HuH-7.5 (cell line): Measurements from ENCODE around the gene CLCN6.

Experiments used
- DNase-seq: peaks from one replicate; pipeline ENCODE4 v3.0.0; 2011; ENCODE audit warnings: low spot score

Gene CLCN6

DNA sequence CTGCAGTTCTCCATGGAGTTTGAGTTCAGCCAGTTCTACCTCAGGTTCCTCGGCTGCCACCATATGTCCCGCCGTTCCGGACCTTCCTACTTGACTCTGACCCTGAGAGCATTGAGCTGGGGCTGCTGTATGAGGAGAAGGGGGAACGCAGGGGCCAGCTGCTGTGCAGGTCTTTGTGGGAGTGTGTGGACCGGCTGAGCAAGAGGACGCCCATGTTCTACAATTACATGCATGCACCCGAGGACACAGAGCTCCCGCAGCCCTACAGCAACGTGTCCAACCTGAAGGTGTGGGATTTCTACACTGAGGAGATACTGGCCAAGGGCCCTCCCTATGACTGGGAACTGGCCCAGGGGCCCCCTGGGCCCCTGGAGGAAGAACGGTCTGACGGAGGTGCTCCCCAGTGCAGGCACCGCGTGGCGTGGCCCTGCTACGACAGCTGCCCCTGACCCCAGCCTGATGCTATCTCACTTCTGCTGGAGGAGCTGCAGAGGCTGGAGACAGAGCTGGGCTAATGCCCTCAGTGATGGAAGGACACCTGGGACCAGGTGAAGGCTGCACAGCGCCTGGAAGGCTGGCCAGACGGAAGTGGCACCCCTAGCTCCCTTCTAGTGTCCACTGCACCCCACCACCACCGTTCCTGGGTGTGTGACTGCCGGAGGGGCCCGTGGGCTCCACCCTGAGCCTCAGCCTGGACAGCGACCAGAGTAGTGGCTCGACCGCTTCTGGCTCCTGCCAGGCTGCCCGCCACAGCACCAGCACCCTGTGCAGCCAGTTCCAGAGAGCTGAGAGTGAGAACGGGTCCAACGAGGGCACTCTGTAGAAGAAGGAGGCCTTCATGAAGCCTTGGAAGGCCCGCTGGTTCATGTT is 73.6 kb downstream of the CLCN6 start:
- DNase-seq = no peak

DNA sequence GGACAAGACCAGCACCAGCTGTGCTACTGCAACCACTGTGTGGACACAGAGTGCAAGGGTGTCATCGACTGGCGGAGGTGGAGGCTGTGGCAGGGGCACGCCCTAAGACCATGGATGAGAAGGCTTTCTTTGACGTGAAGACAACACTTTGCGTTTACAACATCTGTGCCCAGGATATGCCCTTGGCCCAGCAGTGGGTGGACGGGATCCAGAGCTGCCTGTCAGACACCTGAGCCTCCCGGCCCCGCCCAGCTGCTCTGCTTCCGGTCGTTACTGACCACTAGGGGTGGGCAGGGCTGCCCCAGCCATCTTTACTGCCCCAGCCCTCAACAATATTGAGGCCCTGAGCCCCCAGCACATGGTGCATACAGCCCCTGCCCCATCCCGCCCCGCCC is 74.2 kb downstream of the CLCN6 start:
- DNase-seq = no peak

DNA sequence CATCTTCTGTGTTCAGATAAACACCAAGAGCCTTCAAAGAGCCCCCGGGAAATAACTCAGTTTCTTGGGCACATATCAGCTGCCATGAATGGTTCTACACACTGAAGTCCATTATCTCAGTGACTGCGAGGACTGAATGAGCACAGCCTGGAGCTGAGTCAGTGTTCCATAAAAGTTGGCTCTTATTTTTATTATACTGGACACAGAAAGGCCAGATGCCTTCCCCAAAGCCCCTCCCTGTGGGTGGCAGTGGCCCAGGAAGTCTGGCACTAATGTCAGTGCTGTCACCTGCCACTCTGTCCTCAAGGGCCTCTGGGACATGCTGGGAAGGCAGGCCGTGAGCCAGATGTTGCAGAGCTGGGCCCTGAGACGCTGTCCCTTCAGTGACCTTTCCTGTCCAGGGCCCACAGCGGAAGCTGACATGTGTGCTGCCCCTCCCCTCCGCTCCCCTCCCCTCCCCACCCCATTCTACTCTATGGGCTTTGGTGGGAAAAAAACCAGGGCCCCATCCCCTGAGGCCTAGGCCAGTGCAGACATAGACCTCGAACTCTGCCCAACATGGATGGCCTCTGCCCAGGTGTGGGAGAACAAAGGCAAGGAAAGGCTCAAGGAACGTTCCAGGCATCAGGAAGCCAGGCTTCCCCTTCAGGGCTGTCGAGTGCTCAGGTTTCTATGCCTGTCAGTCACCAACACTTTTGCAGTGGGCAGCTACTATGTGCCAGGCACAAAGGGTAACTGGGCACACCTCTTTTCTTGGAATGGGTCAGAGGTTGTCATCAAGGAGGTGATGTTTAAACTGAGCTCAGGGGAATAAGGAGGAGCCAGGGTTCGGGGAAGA is 75.1 kb downstream of the CLCN6 start:
- DNase-seq = no peak

DNA sequence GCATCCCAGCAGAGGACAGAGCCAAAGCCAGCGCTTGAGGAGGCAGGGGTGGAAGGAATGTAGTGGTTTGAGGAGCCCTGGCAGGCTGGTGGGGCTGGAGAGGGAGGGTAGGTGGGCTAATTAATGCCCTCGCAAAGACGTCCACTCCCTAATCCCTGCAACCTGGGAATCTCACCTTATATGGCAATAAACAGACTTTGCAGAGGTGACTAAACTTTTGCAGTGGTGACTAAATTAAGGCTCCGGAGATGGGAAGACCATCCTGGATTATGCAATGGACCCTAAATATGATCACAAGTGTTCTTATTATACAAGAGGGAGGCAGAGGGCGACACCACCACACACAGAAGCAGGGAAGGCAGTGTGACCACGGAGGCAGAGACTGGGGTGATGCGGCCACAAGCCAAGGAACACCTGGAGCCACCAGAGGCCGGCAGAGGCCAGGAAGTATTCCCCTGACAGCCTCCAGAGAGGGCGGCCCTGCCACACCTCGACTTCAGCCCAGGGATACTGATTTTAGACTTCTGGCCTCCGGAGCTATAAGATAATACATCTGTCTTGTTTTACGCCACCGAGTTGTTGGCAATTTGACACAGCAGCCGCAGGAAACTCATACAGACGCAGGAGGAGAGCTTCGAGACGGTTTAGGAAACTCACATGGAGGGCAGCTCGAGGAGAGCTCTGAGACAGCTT is 75.9 kb downstream of the CLCN6 start:
- DNase-seq = no peak

DNA sequence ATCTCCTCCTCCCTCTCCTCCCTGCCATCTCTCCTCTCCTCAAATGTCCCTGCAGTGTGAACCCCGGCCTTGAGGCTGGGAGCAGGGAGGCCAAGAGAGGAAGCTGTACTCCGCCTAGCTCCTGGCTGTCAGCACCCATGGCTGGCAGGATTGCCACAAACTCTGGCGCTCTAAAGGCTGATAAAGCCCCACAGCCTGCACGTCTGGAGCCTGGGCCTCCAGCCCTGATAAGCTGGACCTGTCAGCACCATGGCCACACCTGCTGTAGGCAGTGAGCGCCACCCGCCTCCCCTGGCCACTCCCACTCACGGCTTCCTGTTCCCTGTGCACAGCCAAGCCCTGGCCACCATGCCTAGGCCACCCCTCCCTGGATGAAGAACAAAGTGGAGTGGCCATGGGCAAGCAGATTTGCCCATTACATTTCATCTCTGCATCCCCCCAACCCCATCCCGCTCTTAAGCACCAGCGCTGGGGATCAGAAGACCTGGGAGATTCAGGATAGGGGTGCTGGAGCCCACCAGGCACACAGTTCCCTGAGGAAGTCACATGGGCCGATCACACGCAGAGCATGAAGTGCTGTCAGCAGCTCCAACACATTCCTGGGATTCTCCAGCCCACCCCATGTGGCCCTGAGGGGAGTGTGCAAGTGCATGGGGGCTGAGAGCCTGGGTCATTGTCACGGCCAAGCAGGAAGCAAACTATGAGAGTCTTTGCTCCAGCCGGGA is 77.0 kb downstream of the CLCN6 start:
- peak; percentile 49 for DNase-seq

DNA sequence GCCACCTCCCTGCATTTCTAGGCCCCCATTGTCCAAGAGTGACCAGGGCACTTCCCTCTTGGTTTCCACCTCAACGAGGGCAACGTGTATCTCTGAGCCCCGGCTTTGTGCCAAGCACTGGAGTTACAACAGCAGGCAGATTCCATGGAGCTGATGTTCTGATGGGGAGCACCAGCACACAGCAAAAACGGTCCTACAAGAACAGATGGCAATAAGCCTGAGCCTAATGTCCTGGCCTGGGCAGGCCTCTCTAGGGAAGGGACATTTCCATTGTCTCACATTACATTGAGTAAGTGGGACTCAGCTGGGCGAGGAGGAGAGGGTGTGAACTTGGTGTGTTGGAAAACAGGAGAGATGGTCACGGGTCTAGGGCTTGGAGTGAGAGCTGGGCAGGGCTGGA is 79.9 kb downstream of the CLCN6 start:
- no peak for DNase-seq

DNA sequence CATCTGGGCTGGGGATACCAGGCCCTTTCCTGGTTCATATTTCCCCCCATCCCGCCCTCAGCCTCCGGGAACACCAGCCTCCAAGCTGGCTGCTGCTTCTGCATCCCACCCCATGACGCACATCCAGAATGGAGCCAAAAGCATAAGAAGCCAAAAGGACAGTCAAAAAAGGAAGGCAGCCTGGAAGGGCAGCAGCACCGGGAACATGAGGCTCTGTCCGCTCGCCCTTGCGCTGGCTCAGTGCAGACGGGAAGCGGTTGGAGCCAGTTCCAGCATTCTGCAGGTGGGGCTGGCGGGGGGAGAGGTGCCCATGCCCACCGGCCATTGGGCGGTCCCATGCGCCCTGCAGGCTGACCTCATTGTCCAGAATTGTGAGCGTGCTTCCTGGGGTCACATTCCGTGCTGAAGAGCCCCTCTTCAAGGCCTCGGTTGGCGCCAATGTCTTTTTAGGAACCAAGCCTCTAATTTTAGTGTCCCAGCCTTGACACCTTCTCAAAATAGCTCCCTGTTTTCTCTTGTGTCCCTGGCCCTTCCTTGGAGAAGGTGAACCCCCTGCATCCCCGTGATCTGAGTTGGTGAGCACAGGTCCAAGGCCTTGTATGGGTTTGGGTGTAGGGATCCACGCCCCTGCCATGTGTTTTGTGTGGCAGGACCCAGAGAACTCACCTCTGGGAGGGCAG is 81.1 kb downstream of the CLCN6 start:
- DNase-seq = no peak

DNA sequence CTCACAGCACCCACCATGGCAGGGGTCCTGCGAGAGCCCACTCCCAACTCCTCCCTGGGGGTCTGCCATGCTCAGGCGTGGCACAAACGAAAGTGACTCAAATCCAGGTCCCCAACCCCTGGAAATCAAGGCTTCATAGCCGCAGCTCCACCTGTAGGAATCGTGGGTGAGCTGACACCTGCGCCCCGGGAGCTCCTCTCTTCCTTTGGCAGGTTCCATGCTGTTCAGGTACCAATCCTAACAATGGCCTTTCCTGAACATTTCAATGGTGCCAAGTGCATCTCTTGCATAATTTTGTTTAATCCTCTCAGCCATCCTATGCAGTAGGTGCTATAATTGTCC is 81.6 kb downstream of the CLCN6 start:
- no peak for DNase-seq

DNA sequence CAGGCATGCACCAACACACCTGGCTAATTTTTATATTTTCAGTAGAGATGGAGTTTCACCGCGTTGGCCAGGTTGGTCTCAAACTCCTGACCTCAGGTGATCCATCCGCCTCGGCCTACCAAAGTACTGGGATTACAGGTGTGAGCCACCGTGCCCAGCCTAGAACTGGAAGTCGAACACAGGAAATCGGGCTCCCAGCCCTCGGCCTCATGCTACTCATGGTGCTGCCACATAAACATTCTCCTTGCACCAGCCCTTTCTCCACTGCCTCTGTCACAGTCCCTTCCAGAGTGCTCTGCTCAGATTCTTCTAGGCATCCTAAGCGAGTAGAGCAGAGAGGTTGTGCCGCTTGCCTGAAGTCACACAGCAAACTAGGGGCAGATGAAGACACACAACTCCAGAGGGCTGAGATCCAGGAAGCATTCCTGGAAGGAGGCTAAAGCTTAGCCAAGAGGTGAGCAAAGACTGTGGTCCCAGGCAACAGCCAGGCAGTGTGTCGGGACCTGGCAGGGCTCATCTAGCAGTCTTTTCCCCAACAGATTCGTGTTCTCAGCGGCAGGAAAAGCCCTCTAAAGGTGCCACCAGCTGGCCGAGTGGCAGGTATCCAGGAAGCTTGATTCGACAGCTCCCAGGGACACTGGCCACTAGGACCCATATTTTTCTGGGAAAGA is 82.3 kb downstream of the CLCN6 start:
- DNase-seq = no peak

DNA sequence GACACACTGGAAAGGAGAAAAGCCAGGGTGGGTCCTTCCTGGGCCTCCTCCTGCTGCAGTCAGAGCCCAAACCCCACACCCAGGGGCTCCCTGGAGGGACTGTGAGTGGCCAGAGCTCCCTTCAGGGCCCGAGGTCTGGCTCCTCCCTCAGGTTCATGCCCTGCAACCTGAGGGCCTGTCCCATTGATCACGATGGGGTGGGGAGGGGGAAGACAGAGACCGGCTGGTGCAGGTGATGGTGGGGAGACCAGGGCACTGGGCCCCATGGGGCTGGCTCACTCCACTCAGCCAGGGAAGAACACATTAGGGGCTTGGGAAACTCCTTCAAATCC is 82.9 kb downstream of the CLCN6 start:
- DNase-seq = no peak

DNA sequence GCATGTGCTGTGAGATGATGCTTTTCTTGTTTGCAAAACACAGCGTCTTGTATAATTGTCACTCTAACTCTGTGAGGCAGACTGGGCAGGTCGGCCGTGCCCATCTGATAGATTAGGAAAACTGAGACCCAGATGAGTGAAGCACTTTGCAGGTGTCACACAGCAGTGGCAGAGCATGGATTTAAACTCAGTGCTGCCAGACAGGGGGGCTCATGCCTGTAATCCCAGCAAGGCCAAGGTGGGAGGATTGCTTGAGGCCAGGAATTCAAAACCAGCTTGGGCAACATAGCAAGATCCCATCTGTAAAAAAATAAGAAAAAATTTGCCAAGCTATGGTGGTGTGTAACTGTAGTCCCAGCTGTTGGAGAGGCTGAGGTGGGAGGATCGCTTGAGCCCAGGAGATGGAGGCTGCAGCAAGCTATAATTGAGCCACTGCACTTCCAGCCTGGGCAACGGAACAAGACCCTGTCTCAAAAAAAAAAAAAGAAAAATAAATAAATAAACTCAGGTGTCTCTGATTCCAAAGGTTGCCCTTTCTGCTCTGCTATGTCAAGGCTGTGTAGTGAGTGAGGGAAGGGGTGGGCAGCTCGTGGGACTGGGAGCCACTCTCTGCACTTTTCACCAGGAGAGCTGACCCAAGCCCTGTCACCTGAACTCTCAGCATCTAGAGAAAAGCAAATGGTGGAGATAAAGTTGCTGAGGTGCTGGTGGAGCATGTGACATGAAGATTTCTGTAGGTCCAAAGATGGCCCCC is 85.6 kb downstream of the CLCN6 start:
- DNase-seq = no peak
